ENCODE results near the gene SUV39H1.
"Not testable (repeated sequence)": the region's sequence is repeated elsewhere in the genome, so short reads cannot be mapped to it uniquely, and the experiment has no call there.

The SUV39H1 gene

GRCh38 chrX:48665991-48666390 lies 30.5 kb upstream of the SUV39H1 start:
- DNase-seq (ENCODE audit: low read depth): no peak
- H3K4me3 ChIP-seq (ENCODE audit: low read depth, low read length): no peak overlapping the region
- TF ChIP-seq CTCF (IDR thresholded peaks at IDR 0.05; ENCODE audit: insufficient read depth, low read depth, low read length, missing control alignments): no peak

GRCh38 chrX:48666649-48667048 lies 29.9 kb upstream of the SUV39H1 start:
- TF ChIP-seq CTCF (IDR thresholded peaks at IDR 0.05; ENCODE audit: insufficient read depth, low read depth, low read length, missing control alignments): no peak
- no peak for DNase-seq (ENCODE audit: low read depth)

GRCh38 chrX:48667509-48667908 lies 29.0 kb upstream of the SUV39H1 start:
- no peak for DNase-seq (ENCODE audit: low read depth)
- TF ChIP-seq CTCF (IDR thresholded peaks at IDR 0.05; ENCODE audit: insufficient read depth, low read depth, low read length, missing control alignments): no peak
- H3K4me3 ChIP-seq (ENCODE audit: low read depth, low read length): no peak overlapping the region

More at GRCh38 chrX:48666649-48667048, 29.9 kb upstream of the SUV39H1 start:
- H3K4me3 ChIP-seq (ENCODE audit: low read depth, low read length): no peak overlapping the region

GRCh38 chrX:48668187-48668586 lies 28.3 kb upstream of the SUV39H1 start:
- not testable (repeated sequence) for H3K4me3 ChIP-seq (ENCODE audit: low read depth, low read length); DNase-seq (ENCODE audit: low read depth)

GRCh38 chrX:48676106-48676892 lies 20.2 kb upstream of the SUV39H1 start:
- TF ChIP-seq CTCF (IDR thresholded peaks at IDR 0.05; ENCODE audit: insufficient read depth, low read depth, low read length, missing control alignments): no peak
- H3K4me3 ChIP-seq (ENCODE audit: low read depth, low read length): peak overlapping the region; percentile 89
- DNase-seq (ENCODE audit: low read depth): peak; percentile 94

- H3K4me3 ChIP-seq (ENCODE audit: low read depth, low read length): peak overlapping the region; percentile 89
- peak; percentile 15 for DNase-seq (ENCODE audit: low read depth)
- no peak for TF ChIP-seq CTCF (IDR thresholded peaks at IDR 0.05; ENCODE audit: insufficient read depth, low read depth, low read length, missing control alignments)
Observed at GRCh38 chrX:48676893-48677270, 19.7 kb upstream of the SUV39H1 start.

GRCh38 chrX:48677516-48677915 lies 19.0 kb upstream of the SUV39H1 start:
- TF ChIP-seq CTCF (IDR thresholded peaks at IDR 0.05; ENCODE audit: insufficient read depth, low read depth, low read length, missing control alignments): no peak
- H3K4me3 ChIP-seq (ENCODE audit: low read depth, low read length): peak overlapping the region; percentile 89

GRCh38 chrX:48680467-48680866 lies 16.1 kb upstream of the SUV39H1 start:
- H3K4me3 ChIP-seq (ENCODE audit: low read depth, low read length): not testable (repeated sequence)
- DNase-seq (ENCODE audit: low read depth): peak; percentile 17

More at GRCh38 chrX:48677516-48677915, 19.0 kb upstream of the SUV39H1 start:
- no peak for DNase-seq (ENCODE audit: low read depth)

- not testable (repeated sequence) for H3K4me3 ChIP-seq (ENCODE audit: low read depth, low read length); DNase-seq (ENCODE audit: low read depth)
Observed at GRCh38 chrX:48680925-48681324, 15.6 kb upstream of the SUV39H1 start.

Measured in GM12865 (cell line).